ENCODE data around the gene NBEAL2.
A peak's percentile ranks its signal among the peaks of the same experiment; 100 is the strongest.

Gene NBEAL2

DNA sequence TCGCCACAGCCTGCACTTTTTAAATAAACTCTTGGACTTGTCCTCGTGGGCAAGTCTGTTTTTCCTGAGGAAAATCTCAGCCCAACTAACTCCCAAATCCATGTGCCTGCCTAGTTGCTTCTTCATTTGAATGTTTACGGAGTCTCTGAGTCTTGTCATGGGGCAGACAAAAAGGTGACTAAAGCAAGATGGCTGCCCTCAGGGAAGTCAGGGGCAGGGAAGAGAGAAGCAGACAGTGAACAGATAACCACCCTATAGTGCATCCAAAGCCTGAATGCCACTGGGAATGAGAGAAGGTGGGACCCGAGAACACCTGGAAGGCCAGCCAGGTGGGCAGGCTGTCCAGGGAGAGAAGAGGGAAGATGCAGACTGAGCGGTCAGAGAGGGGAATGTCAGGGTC lies 24.3 kb upstream of the NBEAL2 start:
- Histone ChIP-seq H3F3A (ENCODE audit: insufficient read depth) (no peaks in the 10 kb centered on the region), H3K4me2 (ENCODE audit: low read depth, low read length, poor library complexity, severe bottlenecking) (no peak overlapping the region), H3K27ac (ENCODE audit: low read depth, low read length) (peak overlapping the region; percentile 47; the same call in 1 of the 2 replicates), H3K4me3 (ENCODE audit: insufficient read depth, low read length, poor library complexity, severe bottlenecking) (no peak overlapping the region), H3K79me2 (ENCODE audit: insufficient read depth, low read length) (peaks cover 98% of the 10 kb centered on the region), H4K20me1 (ENCODE audit: low read depth, low read length) (peaks cover 23% of the 10 kb centered on the region; the same call in 1 of the 2 replicates), H3K9me2 (replicated peaks; ENCODE audit: insufficient read depth, low read length) (no peaks in the 10 kb centered on the region), H2AFZ (ENCODE audit: low read depth, low read length, severe bottlenecking) (no peak overlapping the region), H3K9me3 (ENCODE audit: insufficient read depth, low read length) (no peaks in the 10 kb centered on the region), H3K36me3 (ENCODE audit: low read length) (no peaks in the 10 kb centered on the region), H3K27me3 (ENCODE audit: low read length) (no peaks in the 10 kb centered on the region), H3K9ac (ENCODE audit: low read length) (no peak overlapping the region)
- TF ChIP-seq EZH2phosphoT487 (conservative IDR thresholded peaks at IDR 0.05; ENCODE audit: low read length), result no peak
- no peak for TF ChIP-seq CTCF (IDR thresholded peaks at IDR 0.05; ENCODE audit: insufficient read depth, low read length, poor library complexity, severe bottlenecking)

GRCh38 chr3:46955801-46956259 lies 23.6 kb upstream of the NBEAL2 start:
- Histone ChIP-seq H4K20me1 (ENCODE audit: low read depth, low read length) (peaks cover 23% of the 10 kb centered on the region; the same call in 1 of the 2 replicates), H3F3A (ENCODE audit: insufficient read depth) (no peaks in the 10 kb centered on the region), H3K9me3 (ENCODE audit: insufficient read depth, low read length) (no peaks in the 10 kb centered on the region), H2AFZ (ENCODE audit: low read depth, low read length, severe bottlenecking) (no peak overlapping the region), H3K9me2 (replicated peaks; ENCODE audit: insufficient read depth, low read length) (no peaks in the 10 kb centered on the region), H3K79me2 (ENCODE audit: insufficient read depth, low read length) (peaks cover 98% of the 10 kb centered on the region), H3K4me3 (ENCODE audit: insufficient read depth, low read length, poor library complexity, severe bottlenecking) (no peak overlapping the region), H3K27me3 (ENCODE audit: low read length) (no peaks in the 10 kb centered on the region), H3K4me2 (ENCODE audit: low read depth, low read length, poor library complexity, severe bottlenecking) (peak overlapping the region; percentile 20), H3K36me3 (ENCODE audit: low read length) (no peaks in the 10 kb centered on the region), H3K9ac (ENCODE audit: low read length) (no peak overlapping the region; the same call in 1 of the 2 replicates), H3K27ac (ENCODE audit: low read depth, low read length) (peak overlapping the region; percentile 47)
- TF ChIP-seq CTCF (IDR thresholded peaks at IDR 0.05; ENCODE audit: insufficient read depth, low read length, poor library complexity, severe bottlenecking), result no peak
- no peak for TF ChIP-seq EZH2phosphoT487 (conservative IDR thresholded peaks at IDR 0.05; ENCODE audit: low read length)

GRCh38 chr3:46957092-46957820 lies 22.2 kb upstream of the NBEAL2 start:
- no peak overlapping the region for H3K4me3 ChIP-seq (ENCODE audit: insufficient read depth, low read length, poor library complexity, severe bottlenecking)
- no peaks in the 10 kb centered on the region for H3K27me3 ChIP-seq (ENCODE audit: low read length)
- no peak overlapping the region for H2AFZ ChIP-seq (ENCODE audit: low read depth, low read length, severe bottlenecking)
- H3K9me2 ChIP-seq (replicated peaks; ENCODE audit: insufficient read depth, low read length), result no peaks in the 10 kb centered on the region
- no peak for TF ChIP-seq CTCF (IDR thresholded peaks at IDR 0.05; ENCODE audit: insufficient read depth, low read length, poor library complexity, severe bottlenecking)
- no peak for TF ChIP-seq EZH2phosphoT487 (conservative IDR thresholded peaks at IDR 0.05; ENCODE audit: low read length)
- no peak overlapping the region for H3K9ac ChIP-seq (ENCODE audit: low read length)
- H3F3A ChIP-seq (ENCODE audit: insufficient read depth), result no peaks in the 10 kb centered on the region
- H3K79me2 ChIP-seq (ENCODE audit: insufficient read depth, low read length), result peaks cover 100% of the 10 kb centered on the region
- H3K36me3 ChIP-seq (ENCODE audit: low read length), result no peaks in the 10 kb centered on the region
- no peak overlapping the region for H3K27ac ChIP-seq (ENCODE audit: low read depth, low read length)
- peaks cover 31% of the 10 kb centered on the region; the same call in 1 of the 2 replicates for H4K20me1 ChIP-seq (ENCODE audit: low read depth, low read length)
- no peaks in the 10 kb centered on the region for H3K9me3 ChIP-seq (ENCODE audit: insufficient read depth, low read length)
- no peak overlapping the region for H3K4me2 ChIP-seq (ENCODE audit: low read depth, low read length, poor library complexity, severe bottlenecking)

Measured in SU-DHL-6 (cell line).